ENCODE data around the gene OR5H2.

- TF ChIP-seq SNAI2 (CRISPR knock-in tag; IDR thresholded peaks at IDR 0.05) (no peak), BACH2 (CRISPR knock-in tag; IDR thresholded peaks at IDR 0.05; ENCODE audit: borderline replicate concordance) (no peak), GLIS3 (CRISPR knock-in tag; IDR thresholded peaks at IDR 0.05) (no peak), ARNTL (CRISPR knock-in tag; IDR thresholded peaks at IDR 0.05; ENCODE audit: borderline replicate concordance, low read depth) (no peak), ZC3H10 (CRISPR knock-in tag; IDR thresholded peaks at IDR 0.05) (no peak), RARB (CRISPR knock-in tag; IDR thresholded peaks at IDR 0.05) (no peak), POU6F1 (CRISPR knock-in tag; IDR thresholded peaks at IDR 0.05; ENCODE audit: borderline replicate concordance, low read depth) (no peak), CSRNP3 (CRISPR knock-in tag; IDR thresholded peaks at IDR 0.05) (no peak), ZFP3 (CRISPR knock-in tag; IDR thresholded peaks at IDR 0.05) (no peak), TOX (CRISPR knock-in tag; IDR thresholded peaks at IDR 0.05; ENCODE audit: borderline replicate concordance) (no peak), ESRRG (CRISPR knock-in tag; IDR thresholded peaks at IDR 0.05) (no peak), ZFP30 (CRISPR knock-in tag; IDR thresholded peaks at IDR 0.05) (no peak)
- TF ChIP-seq, protein P1, sequence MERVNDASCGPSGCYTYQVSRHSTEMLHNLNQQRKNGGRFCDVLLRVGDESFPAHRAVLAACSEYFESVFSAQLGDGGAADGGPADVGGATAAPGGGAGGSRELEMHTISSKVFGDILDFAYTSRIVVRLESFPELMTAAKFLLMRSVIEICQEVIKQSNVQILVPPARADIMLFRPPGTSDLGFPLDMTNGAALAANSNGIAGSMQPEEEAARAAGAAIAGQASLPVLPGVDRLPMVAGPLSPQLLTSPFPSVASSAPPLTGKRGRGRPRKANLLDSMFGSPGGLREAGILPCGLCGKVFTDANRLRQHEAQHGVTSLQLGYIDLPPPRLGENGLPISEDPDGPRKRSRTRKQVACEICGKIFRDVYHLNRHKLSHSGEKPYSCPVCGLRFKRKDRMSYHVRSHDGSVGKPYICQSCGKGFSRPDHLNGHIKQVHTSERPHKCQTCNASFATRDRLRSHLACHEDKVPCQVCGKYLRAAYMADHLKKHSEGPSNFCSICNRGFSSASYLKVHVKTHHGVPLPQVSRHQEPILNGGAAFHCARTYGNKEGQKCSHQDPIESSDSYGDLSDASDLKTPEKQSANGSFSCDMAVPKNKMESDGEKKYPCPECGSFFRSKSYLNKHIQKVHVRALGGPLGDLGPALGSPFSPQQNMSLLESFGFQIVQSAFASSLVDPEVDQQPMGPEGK (CRISPR knock-in tag; IDR thresholded peaks at IDR 0.05; ENCODE audit: borderline replicate concordance): no peak
These were observed 46.6 kb downstream of the OR5H2 start for GRCh38 chr3:98328933-98329332.

Data from SK-N-SH treated with all-trans-retinoic acid at 6 μM for 48 hours (cell line).